ENCODE data around the gene ABAT.

DNA sequence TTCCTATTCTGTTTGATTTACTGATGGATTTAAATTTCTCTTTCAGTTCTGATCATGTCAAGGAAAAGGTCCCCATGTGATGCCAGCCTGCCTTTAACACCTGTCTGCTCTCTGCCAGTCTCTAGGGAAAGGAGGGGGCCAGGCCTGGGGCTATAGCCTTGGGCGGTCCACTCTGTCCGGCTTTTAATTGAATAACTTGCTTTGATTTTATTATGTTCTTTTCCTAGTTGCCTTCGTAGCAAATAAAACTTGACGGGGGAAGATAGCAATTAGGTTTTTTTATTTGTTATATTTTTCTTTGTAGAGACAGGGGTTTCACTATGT lies 47.6 kb downstream of the ABAT start:
- TF ChIP-seq, protein P1, sequence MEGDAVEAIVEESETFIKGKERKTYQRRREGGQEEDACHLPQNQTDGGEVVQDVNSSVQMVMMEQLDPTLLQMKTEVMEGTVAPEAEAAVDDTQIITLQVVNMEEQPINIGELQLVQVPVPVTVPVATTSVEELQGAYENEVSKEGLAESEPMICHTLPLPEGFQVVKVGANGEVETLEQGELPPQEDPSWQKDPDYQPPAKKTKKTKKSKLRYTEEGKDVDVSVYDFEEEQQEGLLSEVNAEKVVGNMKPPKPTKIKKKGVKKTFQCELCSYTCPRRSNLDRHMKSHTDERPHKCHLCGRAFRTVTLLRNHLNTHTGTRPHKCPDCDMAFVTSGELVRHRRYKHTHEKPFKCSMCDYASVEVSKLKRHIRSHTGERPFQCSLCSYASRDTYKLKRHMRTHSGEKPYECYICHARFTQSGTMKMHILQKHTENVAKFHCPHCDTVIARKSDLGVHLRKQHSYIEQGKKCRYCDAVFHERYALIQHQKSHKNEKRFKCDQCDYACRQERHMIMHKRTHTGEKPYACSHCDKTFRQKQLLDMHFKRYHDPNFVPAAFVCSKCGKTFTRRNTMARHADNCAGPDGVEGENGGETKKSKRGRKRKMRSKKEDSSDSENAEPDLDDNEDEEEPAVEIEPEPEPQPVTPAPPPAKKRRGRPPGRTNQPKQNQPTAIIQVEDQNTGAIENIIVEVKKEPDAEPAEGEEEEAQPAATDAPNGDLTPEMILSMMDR (conservative IDR thresholded peaks at IDR 0.05; ENCODE audit: low read length) = no peak
- TF ChIP-seq EZH2phosphoT487 (IDR thresholded peaks at IDR 0.05; ENCODE audit: borderline replicate concordance, low read depth, low read length) = no peak

Measured in OCI-LY7 (cell line).